NCI-H82 treated with DMSO at 0.1 percent for 48 hours (cell line): ENCODE measurements around the gene KCNC3.

Experiments used
- DNase-seq: peaks from one replicate; lab custom pipeline; 2025; ENCODE audit not compliant: unreplicated experiment; lab: John Stamatoyannopoulos, UW

The KCNC3 gene

DNA sequence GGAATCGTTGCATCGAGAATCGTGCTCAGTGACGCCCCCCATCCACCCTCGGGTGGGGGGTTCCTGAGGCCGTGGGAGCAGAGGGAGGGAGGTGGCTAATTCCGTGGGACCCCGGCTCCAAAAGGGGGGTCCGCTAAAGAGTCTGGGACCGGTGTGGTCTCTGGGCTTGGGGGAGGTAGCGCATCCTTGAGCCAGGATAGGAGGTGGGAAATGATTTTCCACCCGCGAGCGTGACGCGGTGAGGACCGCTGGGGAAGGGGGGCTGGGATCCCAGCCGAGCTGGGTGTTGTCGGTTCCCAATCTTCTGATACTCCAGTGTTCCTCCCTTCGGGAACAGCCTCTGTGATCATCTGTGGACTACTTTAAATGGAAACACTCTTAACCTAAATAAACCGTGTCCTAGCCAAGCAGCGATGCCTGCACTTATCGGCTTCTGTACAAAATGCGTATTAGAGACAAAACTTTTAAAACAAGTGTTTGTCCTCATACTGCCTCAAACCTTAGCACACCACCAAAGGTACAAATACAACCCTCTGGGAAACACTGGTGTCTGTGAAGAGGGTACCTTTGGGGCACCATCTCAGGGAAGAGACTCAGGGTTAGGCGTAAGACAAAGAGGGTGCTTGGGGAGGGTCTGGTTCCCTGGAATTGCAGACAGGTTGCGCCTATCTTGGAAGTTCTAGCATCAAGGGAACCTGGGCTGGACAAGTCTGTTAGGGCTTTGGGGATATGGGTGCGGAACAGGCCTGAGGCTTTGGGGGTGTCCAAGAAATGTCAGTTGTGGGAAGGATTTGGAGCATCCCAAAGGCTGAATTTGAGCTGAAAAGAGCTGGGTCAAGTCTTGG lies 16.0 kb downstream of the KCNC3 start:
- no peak for DNase-seq

DNA sequence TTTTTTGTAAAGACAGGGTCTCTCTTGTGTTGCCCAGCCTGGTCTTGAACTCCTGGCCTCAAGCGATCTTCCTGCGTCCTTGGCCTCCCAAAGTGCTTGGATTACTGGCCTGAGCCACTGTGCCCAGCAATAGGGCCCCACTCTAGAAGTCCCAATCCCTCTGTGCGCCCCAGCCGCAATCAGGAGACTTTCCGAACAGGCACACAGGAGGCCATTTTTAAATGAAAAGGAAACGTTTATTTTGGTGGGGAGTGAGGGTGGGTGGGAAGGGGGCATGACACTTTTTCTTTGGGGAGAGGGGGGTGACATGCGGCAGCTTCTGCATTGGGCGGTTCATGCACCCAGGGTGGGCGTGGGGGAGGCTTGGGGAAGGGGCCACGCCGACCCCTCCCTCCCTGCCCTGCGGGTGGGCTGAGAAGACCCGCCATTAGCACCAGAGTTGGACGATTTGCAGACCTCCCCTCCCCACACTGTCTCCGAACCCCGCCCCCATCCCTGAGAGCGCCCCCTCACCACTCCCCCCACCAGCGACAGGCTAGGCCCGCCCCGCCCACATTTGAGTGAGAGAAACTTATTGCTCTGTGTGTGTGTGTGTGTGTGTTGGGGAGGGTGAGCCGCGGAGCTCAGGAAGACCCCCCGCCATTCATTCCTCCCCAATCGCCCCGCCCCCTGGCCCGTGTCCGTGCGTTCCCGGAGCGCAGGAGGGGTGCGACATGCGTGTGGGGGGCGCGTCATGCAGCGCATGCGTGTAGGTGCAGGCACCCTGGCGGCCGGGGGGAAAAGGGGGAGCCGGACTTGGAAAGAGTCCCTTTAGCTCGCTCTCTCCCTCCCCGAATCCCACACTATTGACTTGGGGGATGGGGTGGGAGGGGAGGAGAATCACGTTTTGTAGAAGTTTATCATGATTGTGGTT lies 17.2 kb downstream of the KCNC3 start:
- DNase-seq, result no peak

DNA sequence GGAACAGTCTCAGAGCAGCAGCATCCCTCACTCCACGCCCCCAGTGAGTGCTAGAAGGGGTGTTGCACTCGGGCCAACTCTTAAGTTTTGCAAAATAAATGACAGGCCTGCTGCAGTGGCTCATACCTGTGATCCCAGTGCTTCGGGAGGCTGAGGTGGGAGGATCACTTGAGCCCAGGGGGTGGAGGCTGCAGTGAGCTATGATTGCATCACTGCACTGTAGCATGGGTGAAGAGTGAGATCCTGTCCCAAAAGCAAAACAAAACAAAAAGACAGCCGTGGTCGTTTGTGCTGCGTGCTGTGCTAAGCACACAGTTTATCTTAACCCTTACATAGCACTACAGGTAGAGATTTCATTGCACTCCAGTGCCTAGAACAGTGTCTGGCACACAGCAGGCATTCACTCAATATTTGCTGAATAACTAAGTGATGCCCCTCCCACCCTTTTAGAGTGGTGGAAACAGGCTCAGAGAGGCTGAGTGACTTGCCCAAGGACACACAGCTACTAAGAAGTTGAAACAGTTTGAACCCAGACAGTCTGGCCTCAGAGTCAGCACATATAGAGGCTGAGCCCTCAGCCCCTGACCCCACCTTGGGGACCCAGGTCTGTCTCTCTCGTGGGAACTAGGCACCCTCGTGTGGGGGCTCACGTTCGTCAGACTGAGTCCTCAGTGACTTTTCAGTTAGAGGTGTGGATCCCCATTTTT lies 18.3 kb downstream of the KCNC3 start:
- no peak for DNase-seq

DNA sequence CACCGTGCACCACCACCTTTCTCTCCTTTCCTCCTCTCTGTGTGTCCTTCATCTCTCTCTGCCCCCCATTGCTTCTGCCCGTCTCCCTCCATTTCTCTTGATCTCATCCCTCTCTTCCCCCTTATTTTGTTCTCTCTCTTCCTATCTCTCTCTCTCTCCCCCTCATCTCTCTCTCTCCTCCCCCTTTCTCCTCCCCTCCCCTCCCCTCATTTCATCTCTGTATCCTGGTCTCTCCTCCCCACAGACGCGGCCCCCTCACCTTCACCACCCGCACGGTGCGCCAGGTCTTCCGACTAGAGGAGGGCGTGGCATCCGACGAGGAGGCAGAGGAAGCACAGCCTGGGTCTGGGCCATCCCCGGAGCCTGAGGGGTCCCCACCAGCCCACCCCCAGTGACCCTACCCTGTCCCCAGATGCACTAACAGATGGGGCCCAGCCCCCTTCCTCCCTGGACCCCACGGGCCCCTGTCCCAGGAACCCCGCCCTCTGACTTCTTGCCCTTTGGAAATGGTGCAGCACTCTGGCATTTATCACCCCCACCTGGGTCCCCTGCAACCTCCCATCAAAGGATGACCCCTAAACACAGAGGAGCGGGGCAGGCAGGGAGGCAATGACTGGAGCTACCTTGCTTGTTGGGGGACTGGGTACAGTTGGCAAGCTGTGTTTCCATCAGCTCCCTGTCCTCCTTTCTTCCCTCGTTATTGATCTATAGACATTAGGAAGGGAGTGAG lies 19.6 kb downstream of the KCNC3 start:
- no peak for DNase-seq

DNA sequence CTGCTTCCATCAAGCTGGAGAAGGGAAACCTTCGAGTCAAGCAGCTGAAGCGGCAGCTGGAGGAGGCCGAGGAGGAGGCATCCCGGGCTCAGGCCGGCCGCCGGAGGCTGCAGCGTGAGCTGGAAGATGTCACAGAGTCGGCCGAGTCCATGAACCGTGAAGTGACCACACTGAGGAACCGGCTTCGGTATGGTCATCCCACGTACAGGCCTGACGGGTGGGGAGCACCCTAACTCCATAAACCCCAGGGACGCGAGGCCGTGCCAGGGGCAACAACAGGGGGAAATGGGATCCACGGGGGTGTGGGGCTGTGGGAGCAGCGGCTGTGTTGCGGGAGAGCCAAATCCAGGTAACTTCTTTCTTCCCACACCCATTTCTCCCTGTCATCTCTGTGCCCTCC lies 20.2 kb downstream of the KCNC3 start:
- no peak for DNase-seq

DNA sequence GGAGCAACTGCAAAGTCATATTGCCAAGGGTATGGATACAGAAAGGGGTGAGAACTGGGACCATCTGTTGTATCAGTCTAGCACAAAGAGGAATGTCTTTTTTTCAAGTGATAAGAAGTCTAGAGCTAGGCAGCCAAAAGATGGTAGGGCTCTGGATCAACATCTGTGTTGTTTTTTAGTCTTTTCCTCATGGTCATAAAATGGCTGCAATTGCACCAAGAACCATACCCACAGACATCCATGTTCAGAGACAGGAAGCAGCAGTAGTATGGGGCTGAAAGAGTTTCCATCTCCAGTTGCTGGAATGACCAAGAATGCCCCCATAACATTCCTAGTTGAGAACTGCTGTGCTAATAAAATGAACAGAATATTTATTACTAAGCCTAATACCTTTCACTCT lies 25.6 kb downstream of the KCNC3 start:
- DNase-seq, result no peak

DNA sequence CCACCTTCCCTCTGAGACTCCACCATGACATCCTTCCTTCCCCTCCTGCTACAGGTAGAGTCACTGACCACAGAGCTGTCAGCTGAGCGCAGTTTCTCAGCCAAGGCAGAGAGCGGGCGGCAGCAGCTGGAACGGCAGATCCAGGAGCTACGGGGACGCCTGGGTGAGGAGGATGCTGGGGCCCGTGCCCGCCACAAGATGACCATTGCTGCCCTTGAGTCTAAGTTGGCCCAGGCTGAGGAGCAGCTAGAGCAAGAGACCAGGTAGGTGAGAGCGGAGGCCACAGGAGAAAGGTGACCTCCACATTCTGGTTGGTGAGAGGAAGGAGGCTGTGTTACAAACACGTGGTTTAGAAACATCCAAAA lies 27.6 kb downstream of the KCNC3 start:
- DNase-seq, result no peak

DNA sequence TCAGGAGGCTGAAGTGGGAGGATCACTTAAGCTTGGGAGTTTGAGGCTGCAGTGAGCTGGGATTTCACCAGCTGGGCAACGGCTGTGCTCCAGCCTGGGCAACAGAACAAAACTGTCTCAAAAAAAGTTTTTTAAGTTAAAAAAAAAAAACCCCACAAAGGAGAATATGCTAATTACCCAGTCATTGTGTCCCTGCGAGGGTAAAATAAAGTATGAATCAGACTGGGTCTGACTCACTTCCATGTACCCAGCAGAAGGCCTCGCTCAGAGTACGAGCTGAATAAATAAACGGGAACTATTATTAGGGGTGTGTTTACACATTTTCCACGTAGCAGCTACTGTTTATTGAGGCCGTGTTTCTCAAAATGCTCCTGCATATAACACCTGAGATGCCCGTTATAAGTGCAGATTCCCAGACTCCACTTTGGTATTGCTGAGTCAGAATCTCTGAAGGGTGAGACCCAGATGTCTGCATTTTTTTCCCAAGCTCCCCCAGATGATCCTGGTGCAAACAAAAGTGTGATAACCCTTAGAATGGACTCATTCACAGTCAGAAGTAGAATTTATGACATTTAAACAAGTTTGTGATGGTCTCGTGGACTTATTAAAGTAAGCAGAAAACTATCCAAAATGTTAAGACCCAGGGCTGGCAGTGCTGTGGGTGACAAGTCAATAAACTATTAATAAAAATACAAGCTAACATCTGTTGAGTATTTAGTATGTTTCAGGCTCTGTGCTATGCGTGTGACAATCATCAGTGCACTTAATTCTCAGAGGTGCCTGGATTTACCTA lies 28.2 kb downstream of the KCNC3 start:
- DNase-seq, result no peak

DNA sequence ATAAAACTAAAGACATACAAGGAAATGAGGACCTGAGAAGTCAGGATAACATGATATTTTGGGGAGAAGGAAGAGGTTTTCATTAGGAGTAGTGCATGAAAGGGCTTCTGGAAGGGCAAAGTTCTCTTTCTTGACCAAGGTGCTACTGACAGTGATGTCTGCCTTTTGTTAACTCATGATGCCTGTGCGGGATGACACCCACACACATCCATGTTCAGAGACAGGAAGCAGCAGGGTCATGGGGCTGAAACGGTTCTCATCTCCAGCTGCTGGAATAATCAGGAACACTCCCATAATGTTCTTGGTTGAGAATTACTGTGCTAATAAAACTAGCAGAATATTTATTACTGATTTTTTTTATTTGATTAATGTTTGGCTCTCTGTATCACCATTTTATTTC lies 29.1 kb downstream of the KCNC3 start:
- no peak for DNase-seq

DNA sequence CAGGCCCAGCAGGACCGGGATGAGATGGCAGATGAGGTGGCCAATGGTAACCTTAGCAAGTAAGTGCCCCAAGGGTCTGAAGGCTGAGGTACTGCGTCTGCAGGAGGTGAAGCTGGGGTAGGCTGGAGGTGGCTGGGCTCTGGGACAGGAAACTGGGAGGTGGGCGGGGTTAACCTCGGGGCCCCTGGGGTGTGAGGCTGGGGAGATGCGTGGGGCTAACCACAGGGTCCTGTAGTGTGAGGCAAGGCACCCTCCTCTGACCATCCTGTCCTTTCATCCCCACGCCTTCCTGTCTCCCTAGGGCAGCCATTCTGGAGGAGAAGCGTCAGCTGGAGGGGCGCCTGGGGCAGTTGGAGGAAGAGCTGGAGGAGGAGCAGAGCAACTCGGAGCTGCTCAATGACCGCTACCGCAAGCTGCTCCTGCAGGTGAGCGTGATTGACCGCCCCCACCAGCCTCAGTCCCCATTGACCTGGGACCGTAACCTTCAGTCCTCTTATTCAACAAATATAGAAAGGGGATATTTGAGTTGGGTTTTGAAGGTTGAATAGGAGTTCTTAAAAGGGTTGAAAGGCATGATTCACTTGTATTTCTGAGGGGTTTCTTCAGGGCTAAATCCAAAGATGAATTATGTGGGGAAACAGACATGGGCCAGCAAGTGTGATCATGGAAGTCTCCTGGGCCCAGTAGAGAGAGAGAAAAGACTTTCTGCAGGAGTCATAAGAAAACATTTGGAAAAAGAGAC lies 35.7 kb downstream of the KCNC3 start:
- DNase-seq, result no peak

DNA sequence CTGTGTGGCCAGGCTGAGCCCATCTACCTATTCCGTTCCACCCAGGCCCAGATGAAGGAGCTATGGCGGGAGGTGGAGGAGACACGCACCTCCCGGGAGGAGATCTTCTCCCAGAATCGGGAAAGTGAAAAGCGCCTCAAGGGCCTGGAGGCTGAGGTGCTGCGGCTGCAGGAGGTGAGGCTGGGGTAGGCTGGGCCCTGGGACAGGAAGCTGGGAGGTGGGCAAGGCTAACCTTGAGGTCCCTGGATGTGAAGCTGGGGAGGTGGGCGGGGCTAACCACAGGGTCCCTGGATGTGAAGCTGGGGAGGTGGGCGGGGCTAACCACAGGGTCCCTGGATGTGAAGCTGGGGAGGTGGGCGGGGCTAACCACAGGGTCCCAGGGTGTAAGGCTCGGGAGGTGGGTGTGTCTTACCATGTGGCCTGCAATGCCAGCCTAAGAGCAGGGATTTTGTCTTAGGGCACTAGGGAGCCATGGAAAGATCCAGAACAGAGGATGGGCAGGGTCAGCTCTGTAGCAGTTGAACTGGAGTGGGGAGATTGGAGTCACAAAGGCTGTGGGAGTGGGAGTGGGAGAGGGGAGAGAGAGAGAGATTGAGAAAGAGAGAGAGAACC lies 36.9 kb downstream of the KCNC3 start:
- DNase-seq, result no peak

DNA sequence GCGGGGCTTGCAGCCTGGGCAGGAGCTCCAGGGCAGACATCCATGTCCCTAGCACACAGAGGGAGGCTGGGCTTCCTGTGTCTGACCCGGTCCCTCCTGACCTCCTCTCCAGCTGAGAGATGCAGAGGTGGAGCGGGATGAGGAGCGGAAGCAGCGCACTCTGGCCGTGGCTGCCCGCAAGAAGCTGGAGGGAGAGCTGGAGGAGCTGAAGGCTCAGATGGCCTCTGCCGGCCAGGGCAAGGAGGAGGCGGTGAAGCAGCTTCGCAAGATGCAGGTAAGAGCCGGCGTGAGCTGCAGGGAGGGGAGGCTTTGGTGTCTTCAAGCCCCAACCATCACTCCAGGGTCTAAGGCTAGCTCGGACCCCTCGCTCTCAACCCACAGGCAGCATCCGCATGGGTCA lies 38.4 kb downstream of the KCNC3 start:
- DNase-seq, result no peak

DNA sequence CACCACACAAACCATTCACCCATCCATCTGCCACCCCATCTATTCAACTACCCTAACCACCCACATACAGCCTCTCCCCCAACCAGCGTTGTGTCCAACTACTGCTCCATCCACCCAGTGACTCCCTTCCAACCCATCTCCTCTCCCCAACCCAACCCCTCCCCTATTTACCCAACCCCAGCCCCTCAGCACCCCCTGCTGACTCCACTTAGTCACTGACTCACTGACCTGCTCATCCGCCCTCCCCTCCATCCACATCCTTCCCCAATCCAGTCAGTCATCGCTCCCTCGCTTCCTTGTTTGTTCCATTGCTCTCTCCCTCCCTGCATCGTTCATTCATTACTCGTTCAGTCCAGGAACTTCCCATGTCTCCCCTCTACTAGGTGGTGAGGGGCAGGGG lies 39.2 kb downstream of the KCNC3 start:
- no peak for DNase-seq

DNA sequence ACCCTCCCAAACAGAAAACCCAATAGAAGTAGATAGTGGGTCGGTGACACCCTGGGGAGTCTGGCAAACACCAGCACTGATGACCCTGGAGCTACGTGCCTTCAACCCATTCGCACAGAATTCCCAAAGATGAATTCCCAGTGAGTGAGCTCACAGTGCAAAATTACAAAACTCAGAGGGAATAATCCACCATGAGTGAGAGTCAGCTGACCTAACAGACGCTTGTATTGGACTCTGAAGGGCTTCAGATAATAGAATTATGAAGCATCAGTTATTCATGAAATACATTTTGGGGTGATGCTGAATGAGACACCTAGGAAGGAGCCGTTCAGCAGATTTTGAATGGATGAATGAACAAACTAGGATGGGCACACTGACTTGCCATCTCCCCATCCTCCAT lies 40.2 kb downstream of the KCNC3 start:
- no peak for DNase-seq

DNA sequence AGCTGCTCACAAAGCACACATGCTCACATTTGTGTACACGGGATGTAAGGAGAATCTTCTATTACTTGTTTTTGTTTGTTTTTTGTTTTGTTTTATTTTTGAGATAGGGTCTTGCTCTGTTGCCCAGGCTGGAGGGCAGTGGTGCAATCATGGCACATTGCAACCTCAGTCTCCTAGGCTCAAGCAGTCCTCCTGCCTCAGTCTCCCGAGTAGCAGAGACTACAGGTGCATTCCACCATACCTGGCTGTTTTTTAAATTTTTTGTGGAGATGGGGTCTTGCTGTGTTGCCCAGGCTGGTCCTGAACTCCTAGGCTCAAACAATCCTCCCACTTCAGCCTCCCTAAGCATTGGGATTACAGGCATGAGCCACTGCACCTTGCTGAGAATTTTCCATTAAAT lies 41.8 kb downstream of the KCNC3 start:
- no peak for DNase-seq

DNA sequence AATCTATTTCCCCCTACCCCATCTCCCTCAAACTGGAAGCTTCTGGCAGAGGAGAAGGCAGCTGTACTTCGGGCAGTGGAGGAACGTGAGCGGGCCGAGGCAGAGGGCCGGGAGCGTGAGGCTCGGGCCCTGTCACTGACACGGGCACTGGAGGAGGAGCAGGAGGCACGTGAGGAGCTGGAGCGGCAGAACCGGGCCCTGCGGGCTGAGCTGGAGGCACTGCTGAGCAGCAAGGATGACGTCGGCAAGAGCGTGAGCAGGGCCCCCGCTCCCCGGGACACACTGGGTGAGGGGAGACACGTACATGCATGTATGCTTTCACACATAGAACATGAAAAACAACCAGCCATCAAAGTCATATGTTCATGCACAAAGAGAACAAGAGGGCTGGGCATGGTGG lies 42.7 kb downstream of the KCNC3 start:
- DNase-seq, result no peak

DNA sequence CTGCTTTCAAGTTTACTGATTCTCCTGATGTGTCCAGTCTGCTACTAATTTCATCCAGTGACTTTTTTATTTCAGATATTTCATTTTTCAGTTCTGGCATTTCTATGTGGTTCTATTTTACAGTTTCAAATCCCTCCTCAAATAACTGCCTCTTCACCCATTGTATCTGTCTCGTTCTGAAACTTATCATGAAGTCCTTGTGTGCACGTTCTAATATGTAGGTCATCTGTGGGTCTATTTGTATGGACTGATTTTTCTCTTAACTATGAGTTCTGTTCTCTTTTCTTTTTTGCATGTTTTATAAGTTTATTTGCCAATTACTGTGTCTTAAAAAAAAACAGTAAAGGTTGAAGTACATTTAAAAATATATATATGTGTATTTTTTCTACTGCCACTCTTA lies 43.3 kb downstream of the KCNC3 start:
- no peak for DNase-seq

DNA sequence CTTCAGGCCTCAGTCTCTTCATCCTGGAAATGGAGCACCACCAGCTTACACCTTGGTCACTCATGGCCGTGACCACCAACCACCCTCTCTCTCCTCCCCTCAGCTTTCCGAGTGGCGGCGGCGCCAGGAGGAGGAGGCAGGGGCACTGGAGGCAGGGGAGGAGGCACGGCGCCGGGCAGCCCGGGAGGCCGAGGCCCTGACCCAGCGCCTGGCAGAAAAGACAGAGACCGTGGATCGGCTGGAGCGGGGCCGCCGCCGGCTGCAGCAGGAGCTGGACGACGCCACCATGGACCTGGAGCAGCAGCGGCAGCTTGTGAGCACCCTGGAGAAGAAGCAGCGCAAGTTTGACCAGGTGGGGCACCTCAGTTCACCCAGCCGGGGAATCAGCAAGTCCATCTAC lies 47.7 kb downstream of the KCNC3 start:
- no peak for DNase-seq

DNA sequence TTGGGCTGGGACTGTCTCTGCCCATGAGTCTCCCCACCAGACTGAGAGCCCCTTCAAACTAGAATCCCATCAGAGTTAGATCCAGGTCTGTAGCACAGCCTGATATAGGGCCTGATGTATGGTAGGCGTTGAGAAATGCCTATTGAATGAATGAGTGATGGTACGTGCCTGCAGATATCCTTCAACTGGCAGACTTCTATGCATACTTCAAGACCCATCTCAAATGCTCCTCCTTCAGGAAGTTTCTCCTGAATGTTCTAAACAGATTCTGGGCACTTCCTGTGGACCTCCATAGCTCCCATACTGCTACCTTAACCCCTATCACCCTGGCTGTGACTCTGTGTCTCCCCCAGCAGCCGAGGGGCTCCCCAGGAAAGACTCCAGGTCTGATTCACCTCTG lies 48.2 kb downstream of the KCNC3 start:
- no peak for DNase-seq
